Gastroesophageal sphincter (tissue), 3 donors: ENCODE results near the gene TAF4.

ENCODE experiments used
- EP300 ChIP-seq: sonication (generic); formaldehyde crosslinking; IDR thresholded peaks from one replicate; pipeline ENCODE4 v1.6.1; 2017; ENCODE audit warnings: antibody characterized with exemption, mild to moderate bottlenecking
- POLR2A ChIP-seq, 2 donors: fragments of 450-650 bp; IDR thresholded peaks; one replicate each; pipeline ENCODE4 v1.6.1; 2017; ENCODE audit warnings: antibody characterized with exemption in 2 of 2, mild to moderate bottlenecking in 2 of 2, moderate library complexity in 1 of 2
- POLR2AphosphoS5 ChIP-seq: sonication (generic); formaldehyde crosslinking; IDR thresholded peaks from one replicate; pipeline ENCODE4 v1.6.1; 2017; ENCODE audit warnings: antibody characterized with exemption
- TF ChIP-seq, protein P1 (sequence below), 4 experiments: fragments of 200-600 bp in 2 of 4; fragments of 450-650 bp in 2 of 4; sonication (generic) in 1 of 4; IDR thresholded peaks; one replicate each; pipeline ENCODE4 v1.5.1; 2017 to 2019; ENCODE audit warnings: antibody characterized with exemption in 4 of 4, mild to moderate bottlenecking in 2 of 4, moderate library complexity in 2 of 4

DNA sequence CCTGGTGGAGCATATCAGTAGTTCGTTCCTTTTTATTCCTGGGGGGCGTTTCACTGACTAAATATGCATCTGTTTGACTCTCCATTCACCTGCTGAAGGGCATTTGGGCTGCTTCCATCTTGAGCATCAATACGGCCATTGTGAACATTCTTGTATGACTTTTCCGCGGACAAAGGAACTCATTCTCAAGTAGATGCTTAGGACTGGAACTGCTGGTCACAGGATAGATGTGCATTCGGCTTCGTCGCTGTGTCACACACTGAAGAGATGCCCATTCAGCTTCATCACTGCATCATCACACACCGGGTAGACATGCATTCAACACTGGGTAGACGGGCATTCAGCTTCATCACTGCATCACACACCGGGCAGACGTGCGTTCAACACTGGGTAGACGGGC, 95.3 kb downstream of the TAF4 start:
- TF ChIP-seq POLR2AphosphoS5 (no peak), POLR2A (IDR thresholded peaks at IDR 0.05) (no peak), EP300 (no peak)
- TF ChIP-seq, protein P1, sequence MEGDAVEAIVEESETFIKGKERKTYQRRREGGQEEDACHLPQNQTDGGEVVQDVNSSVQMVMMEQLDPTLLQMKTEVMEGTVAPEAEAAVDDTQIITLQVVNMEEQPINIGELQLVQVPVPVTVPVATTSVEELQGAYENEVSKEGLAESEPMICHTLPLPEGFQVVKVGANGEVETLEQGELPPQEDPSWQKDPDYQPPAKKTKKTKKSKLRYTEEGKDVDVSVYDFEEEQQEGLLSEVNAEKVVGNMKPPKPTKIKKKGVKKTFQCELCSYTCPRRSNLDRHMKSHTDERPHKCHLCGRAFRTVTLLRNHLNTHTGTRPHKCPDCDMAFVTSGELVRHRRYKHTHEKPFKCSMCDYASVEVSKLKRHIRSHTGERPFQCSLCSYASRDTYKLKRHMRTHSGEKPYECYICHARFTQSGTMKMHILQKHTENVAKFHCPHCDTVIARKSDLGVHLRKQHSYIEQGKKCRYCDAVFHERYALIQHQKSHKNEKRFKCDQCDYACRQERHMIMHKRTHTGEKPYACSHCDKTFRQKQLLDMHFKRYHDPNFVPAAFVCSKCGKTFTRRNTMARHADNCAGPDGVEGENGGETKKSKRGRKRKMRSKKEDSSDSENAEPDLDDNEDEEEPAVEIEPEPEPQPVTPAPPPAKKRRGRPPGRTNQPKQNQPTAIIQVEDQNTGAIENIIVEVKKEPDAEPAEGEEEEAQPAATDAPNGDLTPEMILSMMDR (IDR thresholded peaks at IDR 0.05): no peak
